GM19193 (cell line): ENCODE results near the gene SNX10.

ENCODE experiments used
- POLR2A ChIP-seq: IDR thresholded peaks from 4 replicates; pipeline ENCODE4 v1.6.1; 2011; ENCODE audit not compliant: insufficient read depth, insufficient read length; ENCODE audit errors: extremely low read depth

Gene SNX10

GRCh38 chr7:26348234-26348851 lies 56.7 kb downstream of the SNX10 start:
- no peak for TF ChIP-seq POLR2A

GRCh38 chr7:26349005-26349915 lies 57.6 kb downstream of the SNX10 start:
- no peak for TF ChIP-seq POLR2A

- TF ChIP-seq POLR2A = no peak
Measured at GRCh38 chr7:26351171-26351570, 59.5 kb downstream of the SNX10 start.

- TF ChIP-seq POLR2A = no peak
Measured at GRCh38 chr7:26356229-26356628, 64.6 kb downstream of the SNX10 start.

GRCh38 chr7:26356929-26357798 lies 65.5 kb downstream of the SNX10 start:
- TF ChIP-seq POLR2A = no peak

- TF ChIP-seq POLR2A = no peak
Measured at GRCh38 chr7:26357799-26358151, 66.1 kb downstream of the SNX10 start.

- TF ChIP-seq POLR2A = no peak
Measured at GRCh38 chr7:26360650-26361049, 69.0 kb downstream of the SNX10 start.

GRCh38 chr7:26361637-26362036 lies 70.0 kb downstream of the SNX10 start:
- TF ChIP-seq POLR2A = no peak

- TF ChIP-seq POLR2A = no peak
Measured at GRCh38 chr7:26363465-26363864, 71.8 kb downstream of the SNX10 start.

GRCh38 chr7:26365077-26365900 lies 73.6 kb downstream of the SNX10 start:
- no peak for TF ChIP-seq POLR2A

GRCh38 chr7:26365901-26366275 lies 74.2 kb downstream of the SNX10 start:
- TF ChIP-seq POLR2A = no peak

- TF ChIP-seq POLR2A = no peak
Measured at GRCh38 chr7:26367219-26367711, 75.6 kb downstream of the SNX10 start.

GRCh38 chr7:26368542-26368941 lies 76.9 kb downstream of the SNX10 start:
- no peak for TF ChIP-seq POLR2A

- no peak for TF ChIP-seq POLR2A
Measured at GRCh38 chr7:26369593-26369992, 77.9 kb downstream of the SNX10 start.
